Brain microvascular endothelial cell (primary cell): ENCODE data around the gene XRRA1.

ENCODE experiments used
- DNase-seq: peaks from one replicate; pipeline ENCODE4 v3.0.0-alpha.2; 2020
- H3K27ac ChIP-seq: fragments of 250-450 bp; sonication (Bioruptor Pico); 2 replicates; pipeline ENCODE4 v1.5.1; 2020; ENCODE audit warnings: mild to moderate bottlenecking, moderate library complexity
- H3K27me3 ChIP-seq: fragments of 250-450 bp; sonication (Bioruptor Pico); replicated peaks from 2 replicates; pipeline ENCODE4 v1.5.1; 2020; ENCODE audit warnings: mild to moderate bottlenecking
- H3K36me3 ChIP-seq: fragments of 250-450 bp; sonication (Bioruptor Pico); replicated peaks from 2 replicates; pipeline ENCODE4 v1.5.1; 2020; ENCODE audit warnings: mild to moderate bottlenecking
- H3K4me3 ChIP-seq: 2 replicates; pipeline ENCODE4 v1.5.1; 2011; ENCODE audit warnings: low read depth, mild to moderate bottlenecking, control low read depth, low read length, moderate library complexity
- in situ Hi-C: cut with HindIII; loops from 2 replicates; pipeline ENCODE4 v1.10.0; 2017; ENCODE audit warnings: low sequenced_read_pairs, low pct_ligation_motif_present
- TF ChIP-seq, protein P1 (sequence below): IDR thresholded peaks from 2 replicates; pipeline ENCODE4 v1.5.1; 2011; ENCODE audit warnings: low read depth, mild to moderate bottlenecking, moderate library complexity, low read length, control low read depth, inconsistent platforms; ENCODE audit errors: missing control alignments

The XRRA1 gene

DNA sequence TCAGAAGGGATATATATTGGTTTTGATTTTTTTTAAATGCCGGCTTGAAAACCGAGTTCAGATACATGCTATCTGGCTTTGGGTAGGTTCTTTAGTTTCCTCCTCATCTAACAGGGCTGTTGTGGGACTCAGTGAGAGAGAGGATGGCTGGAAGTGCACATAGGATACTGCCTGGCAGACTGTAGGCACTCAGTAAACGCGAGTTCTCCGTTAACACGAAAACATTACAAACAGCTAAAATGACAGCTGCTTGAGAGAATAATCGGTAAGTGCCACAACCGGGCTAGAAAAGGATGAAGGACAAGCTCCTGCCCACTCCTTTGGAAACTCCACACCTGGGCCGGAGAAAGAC, 369 bp downstream of the XRRA1 start:
- in situ Hi-C loops: no loop called here
- Histone ChIP-seq H3K27ac (peak overlapping the region; percentile 87), H3K36me3 (peaks cover 13% of the 10 kb centered on the region), H3K27me3 (no peaks in the 10 kb centered on the region), H3K4me3 (peak overlapping the region; percentile 99)
- no peak for DNase-seq
- TF ChIP-seq, protein P1, sequence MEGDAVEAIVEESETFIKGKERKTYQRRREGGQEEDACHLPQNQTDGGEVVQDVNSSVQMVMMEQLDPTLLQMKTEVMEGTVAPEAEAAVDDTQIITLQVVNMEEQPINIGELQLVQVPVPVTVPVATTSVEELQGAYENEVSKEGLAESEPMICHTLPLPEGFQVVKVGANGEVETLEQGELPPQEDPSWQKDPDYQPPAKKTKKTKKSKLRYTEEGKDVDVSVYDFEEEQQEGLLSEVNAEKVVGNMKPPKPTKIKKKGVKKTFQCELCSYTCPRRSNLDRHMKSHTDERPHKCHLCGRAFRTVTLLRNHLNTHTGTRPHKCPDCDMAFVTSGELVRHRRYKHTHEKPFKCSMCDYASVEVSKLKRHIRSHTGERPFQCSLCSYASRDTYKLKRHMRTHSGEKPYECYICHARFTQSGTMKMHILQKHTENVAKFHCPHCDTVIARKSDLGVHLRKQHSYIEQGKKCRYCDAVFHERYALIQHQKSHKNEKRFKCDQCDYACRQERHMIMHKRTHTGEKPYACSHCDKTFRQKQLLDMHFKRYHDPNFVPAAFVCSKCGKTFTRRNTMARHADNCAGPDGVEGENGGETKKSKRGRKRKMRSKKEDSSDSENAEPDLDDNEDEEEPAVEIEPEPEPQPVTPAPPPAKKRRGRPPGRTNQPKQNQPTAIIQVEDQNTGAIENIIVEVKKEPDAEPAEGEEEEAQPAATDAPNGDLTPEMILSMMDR: no peak

DNA sequence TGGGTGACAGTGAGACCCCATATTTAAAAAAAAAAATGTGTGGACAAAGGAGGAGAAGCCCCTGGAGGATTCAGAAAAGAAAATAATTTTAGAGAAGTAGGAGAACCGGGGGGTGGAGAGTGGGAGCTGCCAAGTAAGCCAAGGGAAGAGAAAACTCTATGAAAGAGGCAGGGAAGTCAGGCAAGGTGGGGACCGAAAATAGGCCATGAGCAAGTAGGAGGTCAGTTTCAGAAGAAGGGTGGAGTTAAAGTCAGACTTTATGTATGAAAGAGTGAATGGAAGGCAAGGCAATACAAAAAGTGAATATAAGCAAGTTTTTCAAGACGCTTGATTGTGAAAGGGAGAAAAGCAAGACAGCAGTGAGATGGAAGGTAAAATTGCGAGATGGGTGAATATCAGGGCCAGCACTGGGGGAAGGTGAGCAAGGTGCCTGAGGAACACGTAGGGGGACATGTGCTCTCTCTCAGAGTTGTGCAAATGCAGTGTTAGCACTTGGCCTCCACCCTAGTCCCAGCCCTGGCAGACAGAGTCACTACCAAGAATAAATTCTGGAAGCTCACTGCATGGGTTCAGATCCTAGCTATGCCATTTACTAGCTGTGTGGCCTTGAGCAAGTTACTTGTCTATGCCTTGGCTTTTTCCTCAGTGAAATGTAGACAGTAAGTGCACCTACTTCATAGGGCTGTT, 6.7 kb downstream of the XRRA1 start:
- Histone ChIP-seq H3K27me3 (no peaks in the 10 kb centered on the region), H3K4me3 (no peak overlapping the region), H3K27ac (no peak overlapping the region), H3K36me3 (no peaks in the 10 kb centered on the region)
- TF ChIP-seq, protein P1: no peak
- in situ Hi-C loops: no loop called here
- no peak for DNase-seq

DNA sequence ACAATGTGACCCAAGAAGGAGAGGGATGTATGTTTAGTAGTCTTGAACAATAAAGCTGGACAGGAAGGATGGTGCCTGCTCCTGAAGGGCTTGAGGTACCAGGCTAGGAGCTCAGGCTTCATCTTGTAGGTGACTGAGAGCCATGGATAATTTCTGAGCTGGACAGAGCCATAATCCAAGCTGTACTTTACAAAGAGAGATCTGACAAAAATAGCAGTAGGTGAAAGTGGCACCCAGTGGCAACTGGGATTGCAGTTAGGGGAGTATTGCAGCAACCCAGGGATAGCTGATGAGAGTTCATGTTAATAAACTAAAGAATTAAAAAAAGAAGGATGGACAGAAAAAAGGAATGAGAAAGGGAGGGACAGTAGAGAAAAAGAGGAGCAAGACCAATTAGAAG, 7.4 kb downstream of the XRRA1 start:
- in situ Hi-C loops: no loop called here

DNA sequence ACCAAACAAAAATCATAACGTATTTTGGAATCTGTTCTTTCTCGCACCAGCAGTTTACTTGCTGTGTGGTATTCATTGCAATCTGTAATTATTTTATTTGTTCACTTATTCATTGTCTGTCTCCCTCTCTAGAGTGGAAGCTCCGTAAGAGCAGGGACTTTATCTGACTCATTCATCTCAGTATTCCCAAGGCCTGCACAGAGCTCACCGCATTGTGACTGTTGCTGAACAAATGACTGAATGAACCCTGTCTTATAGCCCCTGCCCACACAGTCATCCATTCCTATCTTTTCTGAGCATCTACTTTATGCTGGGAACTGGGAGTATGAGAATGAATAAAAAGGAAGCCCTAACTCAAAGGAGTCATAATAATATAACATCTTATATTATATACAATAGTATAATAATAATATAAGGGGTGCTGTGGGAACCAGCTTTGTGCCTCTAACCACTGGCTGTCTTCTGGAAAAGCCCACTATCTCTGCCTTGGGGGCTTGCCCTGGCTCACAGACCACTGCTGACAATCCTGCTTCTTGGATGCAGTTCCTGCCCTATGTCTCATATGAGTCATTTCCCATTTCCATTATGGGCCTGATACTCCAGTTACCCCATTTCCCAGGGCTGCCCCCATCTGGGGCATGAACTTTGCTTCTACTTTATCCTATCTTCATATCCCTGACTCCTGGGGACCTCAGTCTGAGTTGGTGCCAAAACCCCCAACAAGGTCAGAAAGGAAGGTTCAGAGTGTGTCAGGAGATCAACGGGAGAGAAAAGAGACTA, 11.0 kb downstream of the XRRA1 start:
- Histone ChIP-seq H3K27ac (peak overlapping the region; percentile 61), H3K36me3 (peaks cover 11% of the 10 kb centered on the region), H3K27me3 (no peaks in the 10 kb centered on the region), H3K4me3 (no peak overlapping the region)
- DNase-seq: peak; percentile 79
- TF ChIP-seq, protein P1: no peak
- in situ Hi-C loops: no loop called here

More for the DNA sequence above, 7.4 kb downstream of the XRRA1 start:
- Histone ChIP-seq H3K36me3 (peaks cover 3% of the 10 kb centered on the region), H3K27ac (no peak overlapping the region), H3K27me3 (no peaks in the 10 kb centered on the region), H3K4me3 (no peak overlapping the region)
- no peak for DNase-seq
- TF ChIP-seq, protein P1: no peak

DNA sequence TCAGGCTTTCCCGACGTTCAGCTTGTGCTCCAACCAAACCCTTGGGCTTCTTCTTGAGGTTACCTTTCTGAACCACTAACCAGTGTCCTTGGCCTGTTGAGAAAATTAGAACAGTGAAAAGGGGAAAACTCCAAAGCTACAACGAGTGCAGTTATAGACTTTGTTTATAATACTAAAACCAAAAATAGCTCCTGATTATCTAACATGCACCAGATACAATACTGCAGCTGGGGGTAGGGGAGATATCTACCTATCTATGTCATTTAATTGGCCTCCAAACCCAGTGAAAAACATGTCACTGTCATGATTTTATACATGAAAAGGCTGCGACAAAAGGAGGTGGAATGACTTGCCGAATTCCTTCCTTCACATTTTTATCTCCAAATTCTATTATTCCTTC, 11.9 kb downstream of the XRRA1 start:
- in situ Hi-C loops: no loop called here
- TF ChIP-seq, protein P1: no peak
- Histone ChIP-seq H3K27ac (no peak overlapping the region), H3K4me3 (no peak overlapping the region), H3K36me3 (peaks cover 11% of the 10 kb centered on the region), H3K27me3 (no peaks in the 10 kb centered on the region)
- no peak for DNase-seq
